H1 (cell line): ENCODE results near the gene COMT. TPM values are rescaled to one million over a fixed set of nuclear protein-coding genes. Genes with fewer than 3 reads are reported as not detected.

Experiments used
- CTBP2 ChIP-seq: IDR thresholded peaks from 2 replicates; pipeline ENCODE4 v1.7.0; 2011; ENCODE audit warnings: borderline replicate concordance, mild to moderate bottlenecking, moderate library complexity, mixed read lengths, low read length; ENCODE audit not compliant: insufficient read depth, insufficient read length
- HDAC6 ChIP-seq: IDR thresholded peaks from one replicate; pipeline ENCODE4 v1.7.1; 2012; ENCODE audit warnings: low read depth, mild to moderate bottlenecking, inconsistent platforms, low read length, moderate library complexity
- MAX ChIP-seq: IDR thresholded peaks from 2 replicates; pipeline ENCODE4 v1.6.1; 2012; ENCODE audit warnings: inconsistent platforms
- POU5F1 ChIP-seq: IDR thresholded peaks from 2 replicates; pipeline ENCODE4 v1.6.1; 2011; ENCODE audit warnings: low read depth, mild to moderate bottlenecking, low read length, moderate library complexity
- RNF2 ChIP-seq: fragments of 200-900, 300-1000 bp; sonication (generic); IDR thresholded peaks from 2 replicates; pipeline ENCODE4 v1.7.1; 2016; ENCODE audit warnings: borderline replicate concordance, low read depth, mild to moderate bottlenecking, antibody characterized with exemption, low read length; ENCODE audit not compliant: poor library complexity, severe bottlenecking; ENCODE audit errors: missing control alignments
- SIX5 ChIP-seq: IDR thresholded peaks from 2 replicates; pipeline ENCODE4 v1.6.1; 2011; ENCODE audit warnings: mild to moderate bottlenecking, low read depth, low read length
- SP2 ChIP-seq: IDR thresholded peaks from 2 replicates; pipeline ENCODE4 v1.6.1; 2012; ENCODE audit warnings: mild to moderate bottlenecking, low read length, inconsistent platforms
- TEAD4 ChIP-seq: IDR thresholded peaks from 2 replicates; pipeline ENCODE4 v1.6.1; 2012; ENCODE audit warnings: low read depth, low read length, inconsistent platforms, mixed read lengths
- polyA plus RNA-seq, 7 experiments: library from polyadenylated mRNA; depleted of rRNA in 3 of 7; stranded (reverse) in 5 of 7; unstranded in 2 of 7; fragments of >200 nt in 5 of 7; fragments of 200-250 nt in 2 of 7; gene quantifications; 1 replicate in 5 of 7; 2 replicates in 1 of 7; 4 replicates in 1 of 7; pipeline versions ENCODE4 v1.2.1 to v1.2.3, GENCODE V29; 2011 to 2013; ENCODE audit warnings: missing spikeins in 2 of 7, mixed read lengths in 2 of 7
- total RNA-seq: library from RNA; stranded (reverse); fragmentation: NEBNext Ultra II Directional; extraction: Animal tissue kit (Norgen Biotek cat#: 25700); gene quantifications from 2 replicates; pipeline ENCODE4 v1.2.1, GENCODE V29; 2021
- TF ChIP-seq, protein P1 (sequence below): IDR thresholded peaks from 2 replicates; pipeline ENCODE4 v1.6.1; 2012; ENCODE audit warnings: low read length, inconsistent platforms

The COMT gene
- total and polyA plus RNA-seq, 2 of the 8 experiments (the other 6 are each of a cell fraction or from before 2014, with no cell fraction given), result 15.2 to 33.7 TPM

- TF ChIP-seq, protein P1, sequence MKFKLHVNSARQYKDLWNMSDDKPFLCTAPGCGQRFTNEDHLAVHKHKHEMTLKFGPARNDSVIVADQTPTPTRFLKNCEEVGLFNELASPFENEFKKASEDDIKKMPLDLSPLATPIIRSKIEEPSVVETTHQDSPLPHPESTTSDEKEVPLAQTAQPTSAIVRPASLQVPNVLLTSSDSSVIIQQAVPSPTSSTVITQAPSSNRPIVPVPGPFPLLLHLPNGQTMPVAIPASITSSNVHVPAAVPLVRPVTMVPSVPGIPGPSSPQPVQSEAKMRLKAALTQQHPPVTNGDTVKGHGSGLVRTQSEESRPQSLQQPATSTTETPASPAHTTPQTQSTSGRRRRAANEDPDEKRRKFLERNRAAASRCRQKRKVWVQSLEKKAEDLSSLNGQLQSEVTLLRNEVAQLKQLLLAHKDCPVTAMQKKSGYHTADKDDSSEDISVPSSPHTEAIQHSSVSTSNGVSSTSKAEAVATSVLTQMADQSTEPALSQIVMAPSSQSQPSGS, result no peak
- TF ChIP-seq TEAD4 (no peak), MAX (peak; percentile 83), SP2 (no peak), RNF2 (no peak), SIX5 (no peak), CTBP2 (no peak), POU5F1 (no peak), HDAC6 (no peak)
- TF ChIP-seq, all 59 proteins: peak for 3
Measured at GRCh38 chr22:19957445-19957844, 15.9 kb downstream of the COMT start (continued).
